Measurements from ENCODE around the gene RAB4A.
"Not testable (repeated sequence)": the region's sequence is repeated elsewhere in the genome, so short reads cannot be mapped to it uniquely, and the experiment has no call there.

RAB4A gene

DNA sequence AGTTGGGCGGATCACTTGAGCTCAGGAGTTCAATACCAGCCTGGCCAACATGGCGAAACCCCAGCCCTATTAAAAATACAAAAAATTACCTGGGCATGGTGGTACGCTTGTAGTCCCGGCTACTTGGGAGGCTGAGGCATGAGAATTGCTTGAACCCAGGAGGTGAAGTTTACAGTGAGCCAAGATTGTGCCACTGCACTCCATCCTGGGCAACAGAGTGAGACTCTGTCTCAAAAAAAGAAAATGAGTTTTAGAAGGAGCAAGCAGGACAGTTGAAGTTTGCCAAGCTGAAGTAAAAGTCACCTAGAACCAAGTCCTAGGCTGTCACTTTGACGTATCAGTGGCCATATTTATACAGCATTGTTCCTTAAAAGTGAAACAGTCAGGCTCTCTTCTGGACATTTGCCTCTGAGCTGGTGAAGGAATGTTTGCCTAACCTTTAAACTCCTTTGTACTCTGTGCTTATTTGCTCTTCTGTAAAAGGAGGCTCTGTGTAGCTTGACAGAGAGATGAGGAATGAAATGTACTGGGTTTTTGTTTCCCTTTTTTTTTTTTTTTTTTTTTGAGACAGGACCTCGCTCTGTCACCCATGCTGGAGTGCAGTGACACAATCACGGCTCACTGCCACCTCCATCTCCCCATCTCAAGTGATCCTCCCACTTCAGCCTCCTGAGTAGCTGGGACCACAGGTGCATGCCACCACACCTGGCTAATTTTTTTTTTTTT lies 2.8 kb downstream of the RAB4A start:
- DNase-seq = no peak

DNA sequence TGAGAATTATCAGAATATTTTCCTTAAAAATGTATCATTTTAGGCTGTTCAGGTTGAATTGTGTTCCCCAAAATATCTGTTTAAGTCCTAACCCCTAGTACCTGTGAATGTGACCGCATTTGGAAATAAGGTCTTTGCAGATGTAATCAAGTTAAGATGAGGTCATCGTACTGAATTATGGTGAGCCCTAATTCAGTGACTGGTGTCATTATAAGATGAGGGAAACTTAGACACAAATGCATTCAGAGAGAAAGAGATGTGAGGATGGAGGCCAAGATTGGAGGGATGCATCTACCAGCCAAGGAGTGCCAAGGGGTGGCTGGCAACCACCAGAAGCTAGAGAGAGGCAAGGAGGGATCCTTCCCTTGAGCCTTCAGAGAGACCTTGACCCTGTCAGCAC lies 4.1 kb downstream of the RAB4A start:
- no peak for DNase-seq

GRCh38 chr1:229278120-229278741 lies 7.3 kb downstream of the RAB4A start:
- DNase-seq = no peak

DNA sequence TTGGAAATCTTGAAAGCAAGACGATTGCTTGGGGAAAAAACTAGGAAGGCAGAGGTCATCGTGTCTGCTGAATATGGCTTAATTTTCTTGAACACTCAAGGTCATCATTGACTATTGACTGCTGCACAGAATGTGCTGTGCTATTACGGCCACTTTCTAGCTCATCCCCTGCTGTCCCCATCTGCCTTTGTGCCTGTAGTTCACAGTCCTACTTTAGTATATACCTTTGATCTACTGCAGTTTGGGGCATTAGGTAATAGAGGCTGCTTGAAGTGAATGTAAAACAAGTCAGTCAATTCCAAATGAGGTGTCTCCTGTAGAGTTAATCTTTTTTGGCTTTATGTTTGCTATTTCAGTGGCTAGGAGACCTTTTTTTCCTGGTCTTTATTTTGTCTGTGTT lies 8.3 kb downstream of the RAB4A start:
- DNase-seq = no peak

DNA sequence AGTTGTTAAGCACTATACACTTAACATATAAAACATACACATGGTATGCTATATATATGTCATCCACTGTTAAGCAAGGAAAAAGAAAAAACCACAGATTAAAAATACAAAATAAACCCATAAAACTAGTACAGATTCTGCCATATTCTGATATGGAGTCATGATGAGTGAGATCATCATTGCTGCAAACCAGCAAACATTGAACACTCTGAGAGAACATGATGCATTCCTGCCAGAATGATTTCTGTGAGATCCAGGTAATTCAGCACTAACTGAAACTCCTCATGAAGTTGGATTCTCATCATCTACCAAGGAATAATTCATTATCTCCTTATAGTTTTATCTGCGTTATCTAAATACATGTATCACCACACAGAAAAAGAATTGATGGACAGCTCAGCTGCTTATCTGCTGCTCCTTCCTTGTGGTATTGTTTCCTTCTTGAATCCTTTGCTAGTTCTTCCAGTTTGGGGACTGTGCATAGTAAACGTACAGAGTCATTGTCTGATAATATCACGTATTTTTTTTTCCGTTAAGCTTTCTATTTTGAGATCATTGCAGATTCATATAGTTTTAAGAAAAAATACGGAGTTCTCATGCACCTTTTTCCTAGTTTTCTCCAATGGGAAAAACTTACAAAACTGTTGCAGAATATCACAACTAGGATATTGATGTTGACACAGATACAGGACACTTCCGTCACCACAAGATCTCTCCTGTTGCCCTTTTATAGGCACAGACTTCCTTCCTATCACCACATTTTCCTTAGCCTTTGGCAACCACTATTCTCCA lies 9.3 kb downstream of the RAB4A start:
- DNase-seq = no peak

- DNase-seq = no peak
Measured at GRCh38 chr1:229280921-229281320, 10.0 kb downstream of the RAB4A start.

- DNase-seq = no peak
Measured at GRCh38 chr1:229281339-229281926, 10.5 kb downstream of the RAB4A start.

- DNase-seq = no peak
Measured at GRCh38 chr1:229282295-229282823, 11.4 kb downstream of the RAB4A start.

GRCh38 chr1:229283183-229283611 lies 12.3 kb downstream of the RAB4A start:
- DNase-seq = no peak

GRCh38 chr1:229284887-229285286 lies 14.0 kb downstream of the RAB4A start:
- no peak for DNase-seq

- DNase-seq = no peak
Measured at GRCh38 chr1:229285440-229285839, 14.5 kb downstream of the RAB4A start.

- DNase-seq = no peak
Measured at GRCh38 chr1:229286099-229286766, 15.3 kb downstream of the RAB4A start.

DNA sequence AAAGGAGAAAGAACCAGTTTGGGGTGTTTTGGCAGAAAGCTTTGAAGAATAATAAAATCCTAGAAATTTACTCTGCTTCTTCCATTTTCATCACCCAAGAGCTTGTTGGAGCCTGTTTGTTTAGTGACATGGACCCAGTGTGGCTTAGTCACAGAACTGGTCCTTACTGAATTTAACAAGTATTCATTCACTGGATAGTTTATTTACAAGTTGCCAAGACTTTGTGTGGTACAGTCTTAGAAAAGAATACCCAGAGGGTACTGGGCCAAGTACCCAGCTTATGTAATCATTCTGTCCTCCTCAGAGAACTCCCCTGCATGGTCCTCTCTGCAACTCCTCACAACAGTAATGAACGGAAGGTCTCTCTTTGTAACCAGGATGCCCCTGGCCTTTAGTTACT lies 16.4 kb downstream of the RAB4A start:
- DNase-seq = no peak

DNA sequence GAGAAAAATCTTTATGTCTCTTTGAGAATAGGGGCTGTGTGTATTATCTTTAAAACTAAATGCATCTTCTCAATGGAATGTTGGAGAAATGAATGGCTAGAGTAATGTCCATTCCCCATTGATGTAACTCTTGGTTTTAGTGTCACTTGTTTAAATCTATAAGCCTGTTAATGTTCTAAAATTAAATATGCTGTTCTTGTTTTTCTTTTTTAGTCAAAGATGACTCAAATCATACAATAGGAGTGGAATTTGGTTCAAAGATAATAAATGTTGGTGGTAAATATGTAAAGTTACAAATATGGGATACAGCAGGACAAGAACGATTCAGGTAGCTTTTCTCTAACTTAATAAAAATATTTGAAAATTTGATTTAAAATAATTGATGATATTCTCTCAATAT lies 17.6 kb downstream of the RAB4A start:
- no peak for DNase-seq

DNA sequence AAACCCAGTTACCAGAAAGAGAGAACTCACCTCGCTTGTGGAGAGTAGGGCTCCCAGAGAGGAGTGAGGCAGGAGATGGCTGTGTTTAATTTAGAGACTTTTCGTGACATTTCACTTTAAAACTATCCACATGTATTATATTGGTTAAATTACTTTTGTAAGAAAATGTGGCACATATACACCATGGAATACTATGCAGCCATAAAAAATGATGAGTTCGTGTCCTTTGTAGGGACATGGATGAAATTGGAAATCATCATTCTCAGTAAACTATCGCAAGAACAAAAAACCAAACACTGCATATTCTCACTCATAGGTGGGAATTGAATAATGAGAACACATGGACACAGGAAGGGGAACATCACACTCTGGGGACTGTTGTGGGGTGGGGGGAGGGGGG lies 20.8 kb downstream of the RAB4A start:
- DNase-seq = not testable (repeated sequence)

DNA sequence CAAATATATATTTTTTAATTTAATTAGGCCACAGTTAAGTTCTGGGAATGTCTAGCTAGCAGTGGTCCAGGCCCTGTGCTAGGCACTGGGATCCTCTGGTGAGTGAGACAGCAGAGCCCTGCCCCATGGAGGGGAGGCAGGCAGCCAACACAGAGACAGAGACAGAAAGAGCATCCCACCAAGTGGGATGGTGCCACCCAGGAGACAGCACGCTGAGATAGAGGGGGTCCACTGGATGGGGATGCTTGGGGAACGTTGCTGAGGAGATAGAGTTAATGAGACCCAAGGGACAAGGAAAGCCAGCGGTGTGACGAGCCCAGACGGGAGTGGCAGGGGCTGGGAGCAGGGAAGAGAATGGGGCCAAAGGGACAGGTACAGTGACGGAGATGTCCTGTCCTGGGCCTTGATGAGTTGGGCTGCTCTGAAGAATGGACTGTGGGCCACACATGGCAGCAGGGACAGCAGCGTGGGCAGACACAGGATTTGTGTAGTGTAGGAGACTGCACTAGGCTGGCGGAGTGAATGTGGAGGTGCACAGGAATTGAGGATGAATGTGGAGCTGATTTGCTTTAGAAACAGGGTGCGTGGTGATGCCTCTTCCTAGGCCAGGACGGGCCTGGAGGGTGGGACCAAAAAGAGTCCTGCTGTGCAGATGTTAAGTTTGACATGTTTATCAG lies 22.8 kb downstream of the RAB4A start:
- no peak for DNase-seq

DNA sequence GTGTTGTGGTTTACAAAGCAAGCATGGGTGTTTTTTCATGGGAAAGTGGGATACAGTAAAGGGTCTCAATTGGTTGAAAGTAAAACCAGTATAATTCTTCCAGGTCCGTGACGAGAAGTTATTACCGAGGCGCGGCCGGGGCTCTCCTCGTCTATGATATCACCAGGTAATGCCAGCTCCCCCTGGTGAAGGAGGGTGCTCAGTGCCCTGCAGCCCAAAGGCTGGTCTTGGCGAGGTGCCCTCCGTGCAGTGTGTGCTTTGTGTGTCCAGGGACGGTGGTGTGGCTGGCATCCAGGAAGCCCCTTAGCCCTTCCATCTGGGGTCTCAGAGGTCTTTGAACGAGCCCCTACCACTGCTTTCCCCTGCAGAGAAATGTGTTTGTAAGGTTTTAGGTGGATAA lies 24.8 kb downstream of the RAB4A start:
- no peak for DNase-seq

DNA sequence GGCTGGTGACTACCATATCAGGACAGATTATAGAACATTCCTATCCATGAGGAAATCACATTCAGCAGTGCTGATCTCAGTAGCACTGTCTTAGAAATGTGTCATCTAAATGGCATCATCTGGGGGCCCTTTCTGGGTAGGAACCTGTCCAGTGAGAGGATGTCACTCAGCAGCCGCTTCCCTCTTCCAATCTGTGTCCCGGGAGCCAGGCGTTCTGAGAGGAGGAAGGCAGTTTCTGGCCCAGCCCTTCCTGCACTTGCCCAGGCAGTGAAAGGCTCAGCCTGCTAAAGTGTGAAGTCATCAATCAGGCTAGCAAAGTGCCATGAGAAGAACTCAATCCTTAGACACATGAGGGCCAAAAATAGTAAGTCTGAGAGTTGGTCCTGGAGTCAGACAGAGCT lies 25.6 kb downstream of the RAB4A start:
- no peak for DNase-seq

DNA sequence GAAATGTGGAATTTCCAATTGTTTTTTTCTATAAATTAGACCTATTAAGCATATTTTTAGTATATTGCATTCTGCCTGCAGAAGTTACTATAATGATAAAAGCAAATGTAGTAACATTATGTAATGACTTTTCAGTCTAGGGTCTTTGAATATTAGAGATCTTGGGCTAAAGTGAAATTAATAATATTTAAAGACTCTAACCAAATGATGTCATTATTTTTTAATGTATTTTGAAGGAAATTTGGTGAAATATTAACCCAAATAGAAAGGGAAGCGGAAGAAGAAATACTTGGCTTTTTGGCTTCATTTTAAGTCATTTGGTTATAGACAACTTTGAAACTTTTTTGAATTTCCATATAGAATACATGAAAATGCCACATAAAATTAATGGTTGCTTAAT lies 26.8 kb downstream of the RAB4A start:
- no peak for DNase-seq

- DNase-seq = no peak
Measured at GRCh38 chr1:229298420-229298819, 27.5 kb downstream of the RAB4A start.

GRCh38 chr1:229298887-229299503 lies 28.1 kb downstream of the RAB4A start:
- no peak for DNase-seq
